A549 (cell line): ENCODE results near the gene TP53RK. TPM values are rescaled to one million over a fixed set of nuclear protein-coding genes. Genes with fewer than 3 reads are reported as not detected.

ENCODE experiments used
- ATAC-seq, 2 experiments: fragments of 200-7000 bp in 1 of 2; fragments of >200 bp in 1 of 2; cut with Nextera tagmentation in 1 of 2; cut with Tn5 transposase in 1 of 2; 3 replicates each; pipeline versions ENCODE4 v1.8.0 to v1.9.1; 2018 to 2020; ENCODE audit warnings: mild to moderate bottlenecking in 1 of 2, moderate library complexity in 1 of 2
- CTCF ChIA-PET: fragments of 300-600 bp; sonication (Branson Sonifier 250); formaldehyde crosslinking; extraction: SDS; loops from one replicate; lab custom pipeline; 2021; ENCODE audit warnings: antibody characterized with exemption, inconsistent platforms; lab: Yijun Ruan, JAX
- POLR2A ChIA-PET: fragments of 350-600 bp; formaldehyde crosslinking; extraction: SDS; loops from one replicate; lab custom pipeline; 2021; ENCODE audit warnings: antibody characterized with exemption, inconsistent platforms; lab: Yijun Ruan, JAX
- DNase-seq, 2 experiments: peaks; one replicate each; pipeline versions ENCODE4 v3.0.0 to v3.0.0-alpha.2; 2011 to 2016; ENCODE audit warnings: low read depth in 1 of 2, low spot score in 1 of 2
- FAIRE-seq: peaks from 2 replicates; lab custom pipeline; 2011; peaks lifted over from hg19 to GRCh38; lab: Jason Lieb, UNC
- H3K27ac ChIP-seq, 2 experiments: fragments of >200 bp; sonication (Bioruptor Twin); formaldehyde crosslinking; 3 replicates each; pipeline ENCODE4 v1.5.1; 2016 to 2017
- H3K4me1 ChIP-seq: fragments of >200 bp; sonication (Bioruptor Twin); formaldehyde crosslinking; 3 replicates; pipeline ENCODE4 v1.6.1; 2016
- H3K4me2 ChIP-seq: fragments of >200 bp; sonication (Bioruptor Twin); formaldehyde crosslinking; 3 replicates; pipeline ENCODE4 v1.6.1; 2016
- H3K4me3 ChIP-seq: fragments of >200 bp; sonication (Bioruptor Twin); formaldehyde crosslinking; 3 replicates; pipeline ENCODE4 v1.5.1; 2016
- H3K9me3 ChIP-seq: fragments of >200 bp; sonication (Bioruptor Twin); formaldehyde crosslinking; 3 replicates; pipeline ENCODE4 v1.6.1; 2016
- CBX8 ChIP-seq: fragments of 200-600 bp; sonication (generic); IDR thresholded peaks from 2 replicates; pipeline ENCODE4 v1.6.1; 2016
- CHD4 ChIP-seq: fragments of 200-600 bp; sonication (generic); IDR thresholded peaks from 2 replicates; pipeline ENCODE4 v1.6.1; 2016; ENCODE audit warnings: antibody characterized with exemption, mild to moderate bottlenecking, borderline replicate concordance
- CTCF ChIP-seq: fragments of >200 bp; sonication (Bioruptor Twin); formaldehyde crosslinking; IDR thresholded peaks from 3 replicates; pipeline ENCODE4 v1.5.1; 2016
- EHF ChIP-seq: fragments of 250-450 bp; sonication (Bioruptor Pico); IDR thresholded peaks from 2 replicates; pipeline ENCODE4 v1.5.0; 2020; ENCODE audit warnings: mild to moderate bottlenecking
- ELK1 ChIP-seq: fragments of 150-350 bp; IDR thresholded peaks from 2 replicates; pipeline ENCODE4 v1.6.1; 2014; ENCODE audit warnings: low read depth, mild to moderate bottlenecking, low read length
- FOSB ChIP-seq: fragments of 250-450 bp; sonication (Bioruptor Pico); IDR thresholded peaks from 2 replicates; pipeline ENCODE4 v1.5.0; 2020; ENCODE audit warnings: mild to moderate bottlenecking, moderate library complexity
- GATA3 ChIP-seq: IDR thresholded peaks from 2 replicates; pipeline ENCODE4 v1.6.1; 2012; ENCODE audit warnings: borderline replicate concordance
- HMGXB4 ChIP-seq: fragments of 250-450 bp; sonication (Bioruptor Pico); IDR thresholded peaks from 2 replicates; pipeline ENCODE4 v1.5.0; 2021; ENCODE audit warnings: mild to moderate bottlenecking, moderate library complexity, borderline replicate concordance
- HOXB13 ChIP-seq: fragments of 250-450 bp; sonication (Bioruptor Pico); IDR thresholded peaks from 2 replicates; pipeline ENCODE4 v1.5.0; 2020; ENCODE audit warnings: low read depth, mild to moderate bottlenecking, moderate library complexity
- HOXB5 ChIP-seq: fragments of 250-450 bp; sonication (Bioruptor Pico); IDR thresholded peaks from 2 replicates; pipeline ENCODE4 v1.5.0; 2020; ENCODE audit warnings: mild to moderate bottlenecking, moderate library complexity
- JUNB ChIP-seq: fragments of >200 bp; sonication (Bioruptor Twin); formaldehyde crosslinking; IDR thresholded peaks from 2 replicates; pipeline ENCODE4 v1.6.1; 2016
- KDM1A ChIP-seq: fragments of 200-600 bp; sonication (generic); IDR thresholded peaks from 2 replicates; pipeline ENCODE4 v1.6.1; 2016; ENCODE audit warnings: low read depth, mild to moderate bottlenecking
- MYC ChIP-seq: IDR thresholded peaks from 2 replicates; pipeline ENCODE4 v1.6.1; 2012; ENCODE audit warnings: mild to moderate bottlenecking, inconsistent platforms, low read length, improper control_type of control experiment, borderline replicate concordance
- RAD21 ChIP-seq, 2 experiments: fragments of >200 bp in 1 of 2; sonication (Bioruptor Twin) in 1 of 2; formaldehyde crosslinking in 1 of 2; IDR thresholded peaks in 1 of 2; conservative IDR thresholded peaks in 1 of 2; 2 replicates in 1 of 2; 3 replicates in 1 of 2; pipeline ENCODE4 v1.6.1; 2012 to 2018; ENCODE audit warnings: inconsistent platforms in 1 of 2
- SMC3 ChIP-seq: fragments of >200 bp; sonication (Bioruptor Twin); formaldehyde crosslinking; IDR thresholded peaks from 3 replicates; pipeline ENCODE4 v1.6.1; 2018; ENCODE audit warnings: inconsistent platforms
- SREBF2 ChIP-seq: fragments of 450-650 bp; IDR thresholded peaks from 2 replicates; pipeline ENCODE4 v1.6.1; 2014; ENCODE audit warnings: mild to moderate bottlenecking, moderate library complexity
- USF2 ChIP-seq: fragments of 450-650 bp; IDR thresholded peaks from 2 replicates; pipeline ENCODE4 v1.6.1; 2014; ENCODE audit warnings: antibody characterized with exemption
- ZC3H11A ChIP-seq: fragments of 450-650 bp; IDR thresholded peaks from 2 replicates; pipeline ENCODE4 v1.6.1; 2014; ENCODE audit warnings: antibody characterized with exemption, mild to moderate bottlenecking
- ZFP36 ChIP-seq: fragments of 450-650 bp; IDR thresholded peaks from 2 replicates; pipeline ENCODE4 v1.6.1; 2014; ENCODE audit warnings: borderline replicate concordance; ENCODE audit not compliant: partially characterized antibody
- ZNF302 ChIP-seq: fragments of 250-450 bp; sonication (Bioruptor Pico); IDR thresholded peaks from 2 replicates; pipeline ENCODE4 v1.9.0; 2021; ENCODE audit warnings: inconsistent platforms, mild to moderate bottlenecking, moderate library complexity
- WGBS: methylation state at CpG from one replicate; pipeline ENCODE4 v1.1.6; 2017; ENCODE audit errors: missing lambda C conversion rate; 5-methylcytosine and 5-hydroxymethylcytosine counted together
- polyA plus RNA-seq, 4 experiments: library from polyadenylated mRNA; depleted of rRNA in 3 of 4; stranded (reverse); fragments of >200 nt; fragmentation: RNase III in 1 of 4; extraction: RNeasy Plus Mini Kit Qiagen cat#74134 plus additional on column Dnase treatment in 1 of 4; gene quantifications; 2 replicates in 3 of 4; 3 replicates in 1 of 4; pipeline ENCODE4 v1.2.3, GENCODE V29; 2011 to 2017

TP53RK gene
- polyA plus RNA-seq, 2 of the 4 experiments (the other 2 are of a cell fraction), result 9.8 to 11.8 TPM

- no peak for TF ChIP-seq JUNB
- no peak for TF ChIP-seq CBX8
- TF ChIP-seq USF2, result no peak
- TF ChIP-seq HMGXB4 (CRISPR knock-in tag), result no peak
- TF ChIP-seq RAD21 (conservative IDR thresholded peaks at IDR 0.05 in 1 of 2, IDR thresholded peaks at IDR 0.05 in 1 of 2), result no peak
- TF ChIP-seq CHD4, result no peak
- TF ChIP-seq ZNF302 (CRISPR knock-in tag), result no peak
- TF ChIP-seq HOXB5 (CRISPR knock-in tag), result no peak
- TF ChIP-seq ELK1, result no peak
- TF ChIP-seq EHF (CRISPR knock-in tag), result no peak
- no peak for TF ChIP-seq FOSB (CRISPR knock-in tag)
- ChIA-PET POLR2A (no interaction called here), CTCF (interaction anchor here (0.6 to 2.4 kb wide), 5 partner anchors 9 to 26 kb away, joined by 3 to 7 read pairs (median 4); no protein-coding TSS in a partner anchor)
- no peaks in the 10 kb centered on the region for H3K4me1 ChIP-seq
- peaks cover 22% of the 10 kb centered on the region for H3K9me3 ChIP-seq
- no peak overlapping the region for H3K4me3 ChIP-seq
- FAIRE-seq, result no peak
- no peak overlapping the region for H3K27ac ChIP-seq
- ATAC-seq, result no peak
- DNase-seq, result peak in 1 of 2 experiments; percentile 20
- no peak overlapping the region for H3K4me2 ChIP-seq
- WGBS, result 51% methylated on average over 7 of the region's 8 CpGs
Observed at GRCh38 chr20:46708172-46708860, 19.1 kb upstream of the TP53RK start.

GRCh38 chr20:46706242-46706641 lies 17.0 kb upstream of the TP53RK start:
- WGBS, result 25% methylated on average over 2 of the region's 2 CpGs
- TF ChIP-seq CTCF (no peak), CBX8 (no peak), ZFP36 (no peak)
- no peak for FAIRE-seq
- Histone ChIP-seq H3K4me2 (no peak overlapping the region), H3K27ac (no peak overlapping the region), H3K4me1 (no peaks in the 10 kb centered on the region), H3K9me3 (peaks cover 22% of the 10 kb centered on the region), H3K4me3 (no peak overlapping the region)
- ChIA-PET POLR2A (no interaction called here), CTCF (interaction anchor here (1.0 to 2.4 kb wide), 3 partner anchors 9 to 14 kb away, joined by 3 to 7 read pairs (median 5); no protein-coding TSS in a partner anchor)
- no peak for ATAC-seq
- no peak for DNase-seq

GRCh38 chr20:46705378-46705729 lies 16.1 kb upstream of the TP53RK start:
- Histone ChIP-seq H3K4me2 (no peak overlapping the region), H3K4me3 (no peak overlapping the region), H3K4me1 (no peaks in the 10 kb centered on the region), H3K9me3 (peaks cover 22% of the 10 kb centered on the region), H3K27ac (no peak overlapping the region)
- no peak for DNase-seq
- no peak for FAIRE-seq
- TF ChIP-seq GATA3 (no peak), CBX8 (no peak), MYC (no peak), HOXB13 (no peak), CTCF (no peak), EHF (CRISPR knock-in tag) (no peak), CHD4 (no peak), KDM1A (no peak), SREBF2 (no peak), FOSB (CRISPR knock-in tag) (no peak), ZNF302 (CRISPR knock-in tag) (no peak), ZC3H11A (no peak), ZFP36 (no peak), SMC3 (no peak)
- no peak for ATAC-seq
- ChIA-PET POLR2A (no interaction called here), CTCF (no interaction called here)
- 16% methylated on average over 4 of the region's 4 CpGs for WGBS
